ENCODE results near the gene MAMDC2. TPM values are rescaled to one million over a fixed set of nuclear protein-coding genes. Genes with fewer than 3 reads are reported as not detected.
"Not testable (repeated sequence)": the region's sequence is repeated elsewhere in the genome, so short reads cannot be mapped to it uniquely, and the experiment has no call there.

The MAMDC2 gene
- polyA plus RNA-seq, 3 donors from 2014 or later = 0.22 to 0.81 TPM; not detected in 1

DNA sequence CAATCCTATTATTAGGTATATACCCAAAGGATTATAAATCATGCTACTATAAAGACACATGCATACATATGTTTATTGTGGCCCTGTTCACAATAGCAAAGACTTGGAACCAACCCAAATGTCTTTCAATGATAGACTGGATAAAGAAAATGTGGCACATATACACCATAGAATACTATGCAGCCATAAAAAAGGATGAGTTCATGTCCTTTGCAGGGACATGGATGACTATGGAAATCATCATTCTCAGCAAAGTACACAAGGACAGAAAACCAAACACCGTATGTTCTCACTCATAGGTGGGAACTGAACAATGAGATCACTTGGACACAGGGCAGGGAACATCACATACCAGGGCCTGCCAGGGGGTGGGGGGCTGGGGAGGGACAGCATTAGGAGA is 202.3 kb downstream of the MAMDC2 start:
- H3K36me3 Mint-ChIP-seq, H3K4me3 Mint-ChIP-seq, DNase-seq, H3K4me1 Mint-ChIP-seq, H3K27ac Mint-ChIP-seq, H3K9me3 Mint-ChIP-seq: not testable (repeated sequence)
- peaks cover 2 to 17% (median 10%) of the 10 kb centered on the region in 3 donors for H3K27me3 Mint-ChIP-seq (ENCODE audit: low read depth in 3 of 3)

- Mint-ChIP-seq H3K27me3 (ENCODE audit: low read depth in 3 of 3) (peaks cover 0 to 5% (median 2%) of the 10 kb centered on the region in 3 donors), H3K4me3 (no peak overlapping the region), H3K36me3 (no peaks in the 10 kb centered on the region), H3K9me3 (peaks cover 0 to 3% (median 0%) of the 10 kb centered on the region in 6 donors), H3K4me1 (no peaks in the 10 kb centered on the region), H3K27ac (no peak overlapping the region)
- no peak for DNase-seq
These were observed 206.6 kb downstream of the MAMDC2 start for GRCh38 chr9:70250221-70250620.

GRCh38 chr9:70255486-70255885 is 211.8 kb downstream of the MAMDC2 start:
- Mint-ChIP-seq H3K4me3 (no peak overlapping the region), H3K27ac (no peak overlapping the region), H3K27me3 (ENCODE audit: low read depth in 3 of 3) (peaks cover 2 to 15% (median 13%) of the 10 kb centered on the region in 3 donors), H3K36me3 (no peaks in the 10 kb centered on the region), H3K9me3 (no peaks in the 10 kb centered on the region), H3K4me1 (peaks cover 22 to 27% of the 10 kb centered on the region in 2 donors)
- DNase-seq = no peak

DNA sequence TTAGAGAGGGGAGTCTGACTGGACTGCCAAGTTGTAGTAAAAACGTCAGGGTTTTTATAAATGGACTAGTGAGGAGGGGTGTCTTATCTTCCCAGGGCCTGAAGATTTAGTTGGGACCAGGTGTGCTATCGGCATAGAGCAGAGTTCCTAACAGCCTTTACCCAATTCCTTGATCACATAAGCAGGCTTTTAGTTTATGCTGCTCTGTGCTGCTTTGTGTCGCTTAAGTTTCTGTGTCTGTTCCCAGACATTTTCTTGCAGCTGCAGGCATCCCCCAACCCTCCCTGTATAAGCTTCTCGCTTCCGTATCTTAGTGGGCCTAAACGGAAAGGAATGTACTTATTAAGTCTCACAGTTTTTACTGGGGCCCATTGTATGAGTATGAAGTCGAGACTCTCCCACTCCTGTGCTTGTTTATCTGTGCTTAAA is 212.5 kb downstream of the MAMDC2 start:
- Mint-ChIP-seq H3K4me1 (peaks cover 29 to 34% of the 10 kb centered on the region in 2 donors), H3K4me3 (no peak overlapping the region), H3K9me3 (no peaks in the 10 kb centered on the region), H3K36me3 (no peaks in the 10 kb centered on the region), H3K27ac (no peak overlapping the region), H3K27me3 (ENCODE audit: low read depth in 3 of 3) (peaks cover 2 to 15% (median 13%) of the 10 kb centered on the region in 3 donors)
- DNase-seq = no peak

GRCh38 chr9:70257502-70257901 is 213.9 kb downstream of the MAMDC2 start:
- peaks cover 42 to 48% of the 10 kb centered on the region in 2 donors for H3K4me1 Mint-ChIP-seq
- H3K4me3 Mint-ChIP-seq = peak overlapping the region; percentile 91 to 97 (median 94)
- peaks cover 2 to 15% (median 15%) of the 10 kb centered on the region in 3 donors for H3K27me3 Mint-ChIP-seq (ENCODE audit: low read depth in 3 of 3)

DNA sequence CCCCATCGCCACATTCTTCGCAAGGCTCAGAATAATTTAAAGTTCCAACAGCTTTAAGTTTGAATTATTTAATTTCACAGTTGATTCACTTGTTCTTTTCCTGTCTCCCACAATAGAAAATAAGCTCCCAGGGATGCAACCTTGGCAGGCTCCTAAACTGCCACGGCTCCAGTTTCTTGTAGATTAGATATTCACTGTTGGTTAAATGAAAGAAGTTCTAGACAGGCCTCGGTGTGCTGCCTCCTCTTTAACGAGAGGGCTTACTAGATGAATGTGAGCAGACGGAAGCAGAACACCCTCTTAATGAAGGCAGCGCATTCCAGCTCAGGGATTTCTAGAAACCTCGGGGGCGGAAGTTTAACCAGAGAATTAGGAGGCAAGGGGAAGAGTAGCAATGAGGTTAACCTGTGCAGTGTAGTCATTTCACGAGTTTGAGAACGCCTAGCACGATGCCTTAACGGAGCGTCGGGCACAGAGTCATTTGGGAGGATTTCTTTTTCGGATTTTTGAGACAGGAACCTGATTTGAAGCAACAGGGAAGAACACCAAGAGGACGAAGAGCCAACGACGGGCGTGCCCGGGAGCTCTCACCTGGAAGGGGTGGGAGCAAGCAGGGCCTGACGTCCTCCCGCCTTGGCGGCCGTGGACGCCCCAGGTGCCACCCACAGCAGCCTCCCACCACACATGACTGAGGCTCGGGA is 214.5 kb downstream of the MAMDC2 start:
- Mint-ChIP-seq H3K9me3 (no peaks in the 10 kb centered on the region), H3K36me3 (peaks cover 0 to 8% (median 8%) of the 10 kb centered on the region in 3 donors), H3K4me3 (peak overlapping the region; percentile 91 to 97 (median 94)), H3K4me1 (peaks cover 48 to 54% of the 10 kb centered on the region in 2 donors), H3K27ac (peak overlapping the region; percentile 92 to 98 (median 96)), H3K27me3 (ENCODE audit: low read depth in 3 of 3) (peaks cover 2 to 15% (median 15%) of the 10 kb centered on the region in 3 donors)
- no peak for DNase-seq

More at GRCh38 chr9:70257502-70257901, 213.9 kb downstream of the MAMDC2 start:
- no peaks in the 10 kb centered on the region for H3K9me3 Mint-ChIP-seq
- peak overlapping the region; percentile 92 to 98 (median 96) for H3K27ac Mint-ChIP-seq
- peaks cover 0 to 8% (median 8%) of the 10 kb centered on the region in 3 donors for H3K36me3 Mint-ChIP-seq
- DNase-seq = no peak

- H3K4me3 Mint-ChIP-seq = peak within 1 kb of the TSS; percentile 91 to 97 (median 94)
- peak within 1 kb of the TSS; percentile 92 to 98 (median 96) for H3K27ac Mint-ChIP-seq
- peaks cover 0 to 8% (median 8%) of the 10 kb centered on the region in 3 donors for H3K36me3 Mint-ChIP-seq
- peaks cover 48 to 55% of the 10 kb centered on the region in 2 donors for H3K4me1 Mint-ChIP-seq
- H3K9me3 Mint-ChIP-seq = no peaks in the 10 kb centered on the region
- H3K27me3 Mint-ChIP-seq (ENCODE audit: low read depth in 3 of 3) = peaks cover 2 to 15% (median 15%) of the 10 kb centered on the region in 3 donors
- peak; percentile 92 to 94 (median 93) for DNase-seq
These were observed 215.3 kb downstream of the MAMDC2 start, which contains the start of gene SMC5 for GRCh38 chr9:70258692-70259511. SMC5 (plus strand) TSS chr9:70258978; CDS start chr9:70259079, 101 bp downstream.

- Mint-ChIP-seq H3K4me1 (peaks cover 48 to 61% of the 10 kb centered on the region in 2 donors), H3K27ac (peak overlapping the region; percentile 92 to 98 (median 96)), H3K27me3 (ENCODE audit: low read depth in 3 of 3) (peaks cover 2 to 15% (median 15%) of the 10 kb centered on the region in 3 donors), H3K9me3 (no peaks in the 10 kb centered on the region), H3K4me3 (peak overlapping the region; percentile 91 to 97 (median 94)), H3K36me3 (peaks cover 2 to 12% (median 8%) of the 10 kb centered on the region in 3 donors)
- no peak for DNase-seq
These were observed 215.8 kb downstream of the MAMDC2 start for GRCh38 chr9:70259512-70259802.

DNA sequence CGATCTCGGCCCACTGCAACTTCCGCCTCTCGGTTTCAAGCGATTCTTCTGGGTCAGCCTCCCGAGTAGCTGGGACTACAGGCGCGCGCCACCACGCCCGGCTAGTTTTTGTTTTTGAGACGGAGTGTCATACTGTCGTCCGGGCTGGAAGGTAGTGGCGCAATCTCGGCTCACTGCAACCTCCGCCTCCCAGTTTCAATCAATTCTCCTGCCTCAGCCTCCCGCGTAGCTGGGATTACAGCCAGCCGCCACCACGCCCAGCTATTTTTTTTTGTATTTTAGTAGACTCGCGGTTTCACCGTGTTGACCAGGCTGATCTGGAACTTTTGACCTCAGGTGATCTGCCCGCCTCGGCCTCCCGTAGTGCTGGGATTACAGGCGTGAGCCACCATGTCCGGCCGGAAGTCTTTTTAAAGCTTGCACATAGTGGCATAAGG is 216.4 kb downstream of the MAMDC2 start:
- H3K36me3 Mint-ChIP-seq = peaks cover 7 to 17% (median 12%) of the 10 kb centered on the region in 3 donors
- peaks cover 2 to 15% (median 15%) of the 10 kb centered on the region in 3 donors for H3K27me3 Mint-ChIP-seq (ENCODE audit: low read depth in 3 of 3)
- peaks cover 51 to 66% of the 10 kb centered on the region in 2 donors for H3K4me1 Mint-ChIP-seq
- peak overlapping the region; percentile 28 to 92 (median 38) for H3K27ac Mint-ChIP-seq
- DNase-seq = no peak
- H3K9me3 Mint-ChIP-seq = no peaks in the 10 kb centered on the region
- peak overlapping the region; percentile 91 to 97 (median 94) for H3K4me3 Mint-ChIP-seq

DNA sequence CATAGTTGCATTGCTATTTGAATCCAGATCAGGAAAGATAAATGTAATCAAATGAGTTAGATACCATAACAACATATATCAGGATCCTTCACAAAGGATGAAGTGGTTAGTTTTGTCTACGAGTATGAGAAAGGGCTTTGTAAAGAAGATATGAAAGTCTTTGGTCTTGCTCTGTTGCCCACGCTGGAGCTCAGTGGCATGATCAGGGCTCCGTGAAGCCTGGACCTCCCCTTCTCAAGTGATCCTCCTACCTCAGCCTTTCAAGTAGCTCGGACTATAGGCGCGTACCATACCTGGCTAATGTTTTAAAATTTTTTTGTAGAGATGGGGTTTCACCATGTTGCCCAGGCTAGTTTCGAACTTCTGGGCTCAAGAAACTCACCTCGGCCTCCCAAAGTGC is 217.0 kb downstream of the MAMDC2 start:
- DNase-seq = no peak
- H3K9me3 Mint-ChIP-seq = no peaks in the 10 kb centered on the region
- peak overlapping the region; percentile 91 to 97 (median 94) for H3K4me3 Mint-ChIP-seq
- peak overlapping the region in 4 of 6 donors; percentile 28 to 60 (median 34) for H3K27ac Mint-ChIP-seq
- H3K27me3 Mint-ChIP-seq (ENCODE audit: low read depth in 3 of 3) = peaks cover 2 to 15% (median 15%) of the 10 kb centered on the region in 3 donors
- peaks cover 51 to 70% of the 10 kb centered on the region in 2 donors for H3K4me1 Mint-ChIP-seq
- peaks cover 8 to 20% (median 12%) of the 10 kb centered on the region in 3 donors for H3K36me3 Mint-ChIP-seq

DNA sequence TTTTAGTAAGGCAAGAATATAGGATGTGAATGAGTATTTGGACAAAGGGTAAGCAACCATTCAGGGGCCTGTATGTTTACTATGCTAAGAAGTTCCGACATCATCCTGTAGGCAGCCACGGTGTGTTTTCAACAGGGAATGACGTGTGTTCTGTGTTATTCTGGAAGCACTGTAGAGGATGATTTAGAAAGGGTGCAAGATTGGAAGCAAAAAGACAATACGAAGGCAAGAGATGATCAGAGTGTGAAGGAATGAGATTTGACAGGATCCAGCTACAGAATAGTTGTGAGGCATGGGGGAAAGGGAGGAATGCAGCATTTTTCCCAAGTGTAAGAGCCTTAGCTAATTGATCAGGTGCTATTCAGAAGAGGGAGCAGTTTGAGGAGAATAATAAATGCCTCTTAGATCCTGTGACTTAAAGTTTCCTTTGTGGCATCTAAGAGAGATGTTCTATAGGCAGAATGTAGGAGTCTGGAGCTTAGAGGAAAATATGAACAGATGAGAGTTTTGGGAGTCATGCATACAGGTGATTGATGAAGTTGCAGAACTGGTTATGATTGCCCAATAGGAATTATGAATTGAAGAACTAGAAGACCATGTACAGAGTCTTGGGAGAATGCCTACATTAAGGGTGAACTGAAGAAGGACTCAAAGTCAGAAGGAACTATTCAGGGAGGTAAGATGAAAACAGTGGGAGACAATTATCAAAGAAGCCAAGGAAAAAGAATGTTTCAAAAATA is 217.7 kb downstream of the MAMDC2 start:
- Mint-ChIP-seq H3K27me3 (ENCODE audit: low read depth in 3 of 3) (peaks cover 2 to 15% (median 15%) of the 10 kb centered on the region in 3 donors), H3K9me3 (no peaks in the 10 kb centered on the region), H3K36me3 (peaks cover 10 to 23% (median 12%) of the 10 kb centered on the region in 3 donors), H3K4me1 (peaks cover 51 to 77% of the 10 kb centered on the region in 2 donors), H3K4me3 (peak overlapping the region in 3 of 5 donors; percentile 91 to 94 (median 93)), H3K27ac (no peak overlapping the region)
- DNase-seq = no peak

- peaks cover 0 to 15% (median 14%) of the 10 kb centered on the region in 3 donors for H3K27me3 Mint-ChIP-seq (ENCODE audit: low read depth in 3 of 3)
- H3K9me3 Mint-ChIP-seq = no peaks in the 10 kb centered on the region
- H3K27ac Mint-ChIP-seq = peak overlapping the region in 3 of 6 donors; percentile 3 to 49 (median 37)
- H3K36me3 Mint-ChIP-seq = peaks cover 10 to 24% (median 12%) of the 10 kb centered on the region in 3 donors
- H3K4me1 Mint-ChIP-seq = peaks cover 52 to 84% of the 10 kb centered on the region in 2 donors
- DNase-seq = no peak
- peak overlapping the region in 1 of 5 donors; percentile 32 for H3K4me3 Mint-ChIP-seq
These were observed 218.7 kb downstream of the MAMDC2 start for GRCh38 chr9:70262366-70262765.

GRCh38 chr9:70262948-70263347 is 219.3 kb downstream of the MAMDC2 start:
- H3K27me3 Mint-ChIP-seq (ENCODE audit: low read depth in 3 of 3) = peaks cover 0 to 15% (median 12%) of the 10 kb centered on the region in 3 donors
- no peak for DNase-seq
- H3K36me3 Mint-ChIP-seq = peaks cover 10 to 26% (median 12%) of the 10 kb centered on the region in 3 donors
- H3K4me1 Mint-ChIP-seq = peaks cover 51 to 83% of the 10 kb centered on the region in 2 donors
- H3K4me3 Mint-ChIP-seq = peak overlapping the region in 1 of 5 donors; percentile 32
- no peaks in the 10 kb centered on the region for H3K9me3 Mint-ChIP-seq
- no peak overlapping the region for H3K27ac Mint-ChIP-seq

Data from immature natural killer cell (primary cell).